Amniotic epithelial cell (primary cell): Measurements from ENCODE around the gene MICB.
"Not testable (repeated sequence)": the region's sequence is repeated elsewhere in the genome, so short reads cannot be mapped to it uniquely, and the experiment has no call there.

Experiments used
- DNase-seq: peaks from one replicate; pipeline ENCODE4 v3.0.0-alpha.2; 2010; ENCODE audit warnings: low read depth

MICB gene

DNA sequence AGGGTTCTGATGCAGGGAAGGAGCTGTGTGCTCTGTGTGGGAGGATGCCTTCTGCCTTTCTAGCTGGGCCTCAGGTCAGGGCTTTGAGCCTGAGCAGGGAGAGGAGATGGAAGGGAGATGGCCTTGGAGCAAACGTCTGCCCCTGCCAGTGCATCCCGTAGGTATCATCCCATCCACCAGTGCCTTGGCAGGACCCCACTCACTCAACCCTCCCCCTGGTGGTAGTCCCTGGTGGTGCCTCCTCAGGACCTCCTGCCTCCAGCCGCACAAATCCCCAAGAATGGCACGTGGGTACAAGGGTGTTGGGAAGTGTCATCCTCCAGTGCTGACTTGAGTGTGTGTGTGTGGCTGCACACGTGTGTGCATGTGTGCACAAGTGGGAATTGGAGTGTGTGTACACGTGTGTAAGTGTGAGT, 23.1 kb upstream of the MICB start:
- no peak for DNase-seq

DNA sequence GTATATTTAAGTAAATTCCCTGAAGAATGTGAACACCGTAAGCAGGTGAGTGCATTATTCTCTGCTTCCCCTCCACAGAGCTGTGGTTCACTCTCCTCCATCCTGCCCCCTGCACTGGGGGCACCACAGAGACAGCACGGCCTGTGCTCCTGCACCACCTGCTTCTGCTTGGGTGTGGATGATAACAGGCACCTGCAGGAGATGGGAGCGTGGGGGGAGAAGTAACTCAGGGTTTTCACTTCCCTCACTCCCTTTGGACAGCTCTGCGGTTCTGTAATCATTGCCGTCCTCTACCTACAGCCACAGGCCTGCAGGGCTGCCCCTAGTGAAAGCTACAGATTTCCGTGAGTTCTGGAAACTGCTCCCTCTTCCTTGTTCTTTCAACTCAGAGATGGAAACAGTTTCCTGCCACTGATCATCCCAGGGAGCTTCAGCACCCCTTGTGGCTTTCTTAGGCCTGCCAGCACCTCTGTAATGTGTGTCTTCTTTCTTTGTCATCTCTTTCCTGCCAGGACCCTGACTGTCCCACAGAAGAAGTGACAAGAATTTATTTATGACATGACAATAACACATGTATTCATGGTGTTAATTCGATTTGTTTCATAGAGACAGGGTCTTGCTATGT, 21.3 kb upstream of the MICB start:
- DNase-seq = no peak

DNA sequence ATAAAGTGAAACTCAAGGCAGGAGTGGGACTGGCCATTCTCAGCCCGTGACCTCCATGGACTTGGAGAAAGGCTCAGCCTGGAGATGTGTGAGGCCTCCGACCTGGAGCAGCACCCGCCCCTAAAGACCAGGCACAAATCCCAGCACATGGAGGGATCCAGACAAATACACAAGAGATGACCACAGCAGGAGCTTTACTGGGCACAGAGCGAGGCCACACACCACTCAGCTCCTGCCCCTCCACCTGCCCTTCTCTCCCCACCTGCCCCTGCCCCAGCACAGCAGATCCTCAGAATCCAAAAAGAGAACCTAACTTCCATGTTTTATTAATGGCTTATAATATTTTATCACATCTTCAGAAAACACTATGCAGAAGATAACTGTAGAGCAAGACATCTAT, 20.4 kb upstream of the MICB start:
- no peak for DNase-seq

DNA sequence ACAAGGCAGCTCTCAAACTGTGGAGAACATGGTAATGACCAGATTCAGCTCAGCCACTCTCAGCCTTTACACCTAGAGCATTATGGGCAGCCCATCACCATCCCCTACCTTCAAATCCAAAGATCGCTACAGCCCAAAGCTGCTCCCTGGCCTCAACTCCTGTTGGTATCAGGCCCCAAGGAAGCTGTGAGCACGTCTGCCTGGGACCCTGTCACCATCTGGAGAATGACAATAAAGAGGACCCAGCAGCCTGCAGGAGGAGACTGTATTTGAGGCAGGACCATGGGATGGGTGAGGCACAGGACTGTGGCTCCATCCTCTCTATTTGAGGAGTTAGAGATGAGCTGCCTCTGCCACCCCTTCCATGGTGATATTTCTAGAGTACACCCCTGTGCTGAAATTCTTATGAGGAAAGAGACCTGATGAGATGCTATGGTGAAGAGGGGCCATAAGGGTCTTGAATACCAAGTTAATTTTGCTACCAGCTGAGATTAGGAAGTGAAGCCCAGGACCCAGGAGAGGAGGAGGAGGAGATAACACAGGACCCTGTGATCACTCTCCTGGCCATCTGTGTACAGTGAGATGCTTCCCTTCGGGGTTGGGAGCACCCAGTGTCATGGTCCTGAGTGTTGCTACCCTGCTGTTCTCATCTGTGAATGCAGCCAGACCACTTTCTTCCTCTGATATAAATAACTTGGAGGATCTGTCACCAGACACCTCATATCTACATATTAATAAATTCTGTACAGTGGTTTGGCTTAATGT, 19.6 kb upstream of the MICB start:
- no peak for DNase-seq

DNA sequence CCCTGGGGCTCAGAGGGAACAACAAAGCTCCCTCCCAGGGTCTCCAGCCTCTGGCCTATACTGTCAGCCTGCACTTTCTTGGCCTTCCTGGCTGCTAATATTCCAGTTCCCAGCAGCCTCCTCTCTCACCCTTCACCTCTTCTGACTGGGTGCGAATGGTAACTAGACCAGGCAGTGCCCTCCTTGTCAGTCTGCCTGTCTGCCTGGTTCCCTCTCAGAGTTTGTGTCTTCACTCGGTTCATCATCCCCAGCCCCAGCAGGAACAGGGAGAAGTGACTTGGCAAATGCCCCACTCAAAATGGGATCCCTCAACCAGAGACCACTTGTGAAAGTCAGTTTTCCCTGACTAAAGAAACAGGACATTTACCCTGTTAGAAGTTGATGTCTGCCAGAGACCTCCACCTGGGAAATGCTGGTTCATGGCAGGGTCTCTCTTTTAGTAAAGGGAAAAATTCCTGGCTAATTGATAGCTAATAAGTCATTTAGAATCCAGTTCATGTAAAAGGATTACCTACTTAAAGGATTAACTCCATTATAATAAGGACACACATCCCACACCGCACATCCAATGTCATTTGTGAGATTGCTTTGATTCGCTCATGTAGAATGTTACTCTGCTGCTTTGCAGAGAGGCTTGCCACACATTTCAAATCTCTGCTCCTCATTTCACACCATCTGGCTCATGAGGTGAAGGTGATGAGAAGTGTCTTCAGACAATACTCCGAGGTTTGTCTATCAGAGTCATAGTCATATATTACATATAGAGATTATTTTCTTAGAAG, 18.6 kb upstream of the MICB start:
- no peak for DNase-seq

DNA sequence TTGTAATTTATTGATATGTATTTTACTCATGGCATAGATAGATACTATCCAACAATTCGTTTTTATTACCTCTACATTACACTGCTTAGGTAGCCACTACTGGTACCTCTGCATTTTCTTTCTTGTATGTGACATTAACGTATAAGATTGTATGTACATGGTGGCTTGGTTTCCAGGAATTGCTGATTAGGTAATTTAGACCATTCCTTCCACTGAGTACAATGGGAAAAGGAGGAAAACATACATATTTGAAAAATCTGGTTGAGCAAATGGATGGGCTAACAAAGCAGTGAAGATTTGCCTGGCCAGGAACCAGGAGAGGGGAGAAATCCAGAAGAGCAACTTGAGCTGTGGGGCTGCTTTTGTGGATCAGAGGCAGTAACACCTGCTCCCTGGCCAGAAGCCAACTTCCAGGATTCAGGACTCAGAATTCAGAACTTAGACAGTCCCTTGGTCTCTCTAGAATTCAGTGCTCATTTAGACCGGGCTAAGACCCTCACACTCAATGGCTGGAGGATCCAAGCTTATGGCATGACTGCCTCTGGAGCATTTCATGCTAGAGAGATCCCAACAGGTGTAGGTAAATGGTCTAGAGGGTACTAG, 17.9 kb upstream of the MICB start:
- no peak for DNase-seq

DNA sequence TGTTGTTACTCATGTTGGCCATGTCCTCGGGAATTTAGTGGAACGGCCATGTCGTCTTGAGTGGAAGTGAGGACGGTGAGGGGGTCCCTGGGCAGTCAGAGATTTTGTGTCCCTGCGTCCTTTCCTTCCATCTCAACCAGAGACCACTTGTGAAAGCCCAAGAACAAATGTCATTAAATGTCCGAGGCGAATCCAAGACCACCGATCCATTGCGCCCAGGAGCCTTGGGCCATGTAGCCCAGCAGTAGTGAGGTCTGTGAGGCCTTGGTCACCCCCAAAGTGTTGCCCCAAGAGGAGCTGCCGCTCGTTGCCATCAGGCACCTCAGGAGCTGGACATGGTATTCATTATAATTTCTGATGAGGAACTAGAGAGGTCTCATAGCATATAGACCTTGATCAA, 17.4 kb upstream of the MICB start:
- no peak for DNase-seq

DNA sequence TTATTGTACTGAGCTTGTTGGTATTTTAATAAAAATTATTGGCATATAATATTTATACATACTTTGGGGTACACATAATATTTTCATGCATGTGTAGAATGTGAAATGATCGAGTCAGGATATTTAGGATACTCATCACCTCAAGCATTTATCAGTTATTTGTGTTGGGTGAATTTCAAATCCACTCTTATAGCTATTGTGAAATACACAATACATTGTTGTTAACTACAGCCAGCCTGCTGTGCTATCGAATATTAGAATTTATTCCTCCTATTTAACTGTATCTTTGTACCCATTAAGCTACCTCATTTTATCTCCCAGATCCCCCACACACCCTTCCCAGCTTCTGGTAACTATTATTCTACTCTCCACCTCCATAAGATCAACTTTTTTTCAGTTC, 14.6 kb upstream of the MICB start:
- no peak for DNase-seq

DNA sequence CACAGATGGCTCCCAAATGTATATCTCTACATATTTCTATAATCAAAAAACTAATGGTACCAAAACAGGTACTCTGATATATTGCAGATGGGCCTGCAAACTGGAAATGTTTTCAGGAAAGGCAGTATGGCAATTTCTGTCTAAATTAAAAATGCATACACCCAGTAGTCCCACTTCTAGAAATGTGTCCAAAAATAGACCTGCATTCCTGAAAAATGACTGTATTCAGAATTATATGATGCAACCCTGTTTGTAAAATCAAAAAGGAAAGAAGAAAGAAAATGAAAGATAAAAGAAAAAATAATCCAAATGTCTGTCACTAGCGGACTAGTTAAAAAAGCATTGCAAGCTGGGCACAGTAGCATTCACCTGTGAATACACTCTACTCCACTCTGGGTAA, 12.9 kb upstream of the MICB start:
- DNase-seq = no peak

DNA sequence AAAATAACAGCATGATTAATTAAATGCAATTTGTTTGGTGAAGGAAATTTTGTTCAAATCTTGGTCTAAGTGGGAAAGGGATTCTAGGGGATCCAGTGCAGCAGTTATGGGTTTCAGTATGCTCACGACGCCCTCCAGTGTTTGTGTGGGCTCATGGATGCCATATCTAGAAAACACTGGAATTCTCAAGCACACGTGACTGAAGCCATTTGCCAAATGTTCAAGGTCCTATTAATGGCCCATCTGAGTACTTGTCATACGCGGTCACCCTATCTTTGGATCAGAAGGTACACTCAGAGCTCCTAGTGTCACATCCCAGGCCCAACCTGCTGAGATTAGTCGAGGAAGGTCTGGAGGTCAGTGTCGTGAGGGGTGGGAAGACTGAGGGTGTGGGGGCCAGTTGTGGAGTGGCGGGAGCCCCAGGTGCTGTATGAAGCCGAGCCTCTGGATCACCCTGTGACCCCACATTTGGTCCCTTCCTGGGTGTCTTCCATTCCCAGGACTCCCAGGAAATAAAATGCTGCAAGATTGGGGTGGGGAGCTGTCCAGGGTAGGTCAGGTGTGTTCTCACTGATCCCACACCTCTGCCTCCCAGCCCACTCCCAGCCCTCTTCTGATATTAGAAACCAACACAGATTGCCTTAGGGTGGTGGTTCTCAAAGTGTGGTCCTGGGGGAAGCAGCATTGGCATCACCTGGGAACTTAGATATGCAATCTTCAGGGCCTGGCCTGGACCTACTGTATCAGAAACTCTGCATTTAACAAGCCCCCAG, 11.7 kb upstream of the MICB start:
- DNase-seq = not testable (repeated sequence)

DNA sequence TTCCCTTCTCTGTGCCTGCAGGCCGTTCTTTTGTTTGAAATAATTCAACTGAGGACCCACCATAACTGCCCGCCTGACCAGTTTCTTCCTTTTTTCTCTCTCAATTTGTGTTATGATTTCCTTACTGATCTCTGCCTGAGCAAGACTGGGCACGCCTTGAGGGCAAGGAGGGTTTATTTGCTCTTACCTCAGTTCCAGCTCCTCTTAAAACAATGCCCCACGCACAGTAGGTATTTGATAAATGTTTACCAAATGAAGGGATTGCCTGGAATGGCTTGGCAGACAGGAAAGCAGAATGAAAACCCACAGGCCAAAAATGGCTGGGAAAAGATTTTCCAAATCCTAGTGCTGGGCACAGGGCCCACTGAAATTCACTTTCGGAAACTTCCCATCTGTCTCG, 10.3 kb upstream of the MICB start:
- DNase-seq = not testable (repeated sequence)

DNA sequence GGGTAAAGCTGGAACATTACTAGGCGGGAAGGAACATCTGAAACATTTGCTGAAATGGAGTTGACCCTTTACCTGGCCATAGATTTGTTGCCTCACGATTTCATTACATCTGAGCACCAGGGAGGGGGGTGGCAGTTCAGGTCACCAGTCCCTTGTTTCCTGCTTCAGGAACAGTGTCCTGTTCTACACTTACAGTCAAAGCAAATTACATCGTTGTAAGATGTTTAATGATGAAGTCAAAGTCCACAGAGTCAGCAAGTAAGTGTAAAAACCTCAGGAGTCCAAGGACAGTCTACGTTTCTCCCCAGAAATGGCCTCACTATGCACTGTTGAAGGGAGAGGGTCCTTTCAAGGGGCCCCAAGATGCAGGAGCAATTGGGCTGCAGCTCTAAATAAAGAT, 8.9 kb upstream of the MICB start:
- DNase-seq = no peak

DNA sequence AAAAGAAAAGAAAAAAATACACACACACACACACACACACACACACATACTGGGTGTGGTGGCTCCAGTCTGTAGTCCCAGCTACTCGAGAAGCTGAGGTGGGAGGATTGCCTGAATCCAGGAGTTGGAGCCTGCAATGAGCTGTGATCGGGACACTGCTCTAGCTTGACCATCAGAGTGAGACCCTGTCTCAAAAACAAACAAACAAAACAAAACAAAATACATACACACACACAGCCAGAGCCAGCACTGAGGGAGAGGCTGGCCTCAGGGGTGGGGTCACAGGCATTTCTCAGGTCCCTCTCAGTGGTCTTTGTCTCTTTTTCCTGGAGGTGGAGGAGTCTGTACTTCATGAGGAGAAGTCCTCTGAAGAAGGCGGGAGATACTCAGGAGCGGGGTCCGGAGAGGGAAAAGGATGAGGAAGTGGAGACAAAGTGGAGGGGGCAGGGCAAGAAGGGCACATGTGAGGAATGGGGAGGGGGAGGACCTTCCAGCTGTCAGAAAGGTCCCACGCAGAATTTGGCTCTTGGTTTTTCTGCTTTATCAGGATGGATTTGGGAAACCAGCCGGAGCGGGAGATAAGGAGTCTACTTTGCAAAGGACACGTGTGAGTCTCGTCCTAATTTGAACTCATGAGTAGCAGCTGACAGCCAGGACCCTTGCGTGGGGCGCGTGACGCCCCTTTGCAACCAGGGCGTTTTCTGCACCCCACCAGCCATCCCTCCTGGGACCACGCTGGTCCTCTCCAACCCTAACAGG, 7.7 kb upstream of the MICB start:
- no peak for DNase-seq

DNA sequence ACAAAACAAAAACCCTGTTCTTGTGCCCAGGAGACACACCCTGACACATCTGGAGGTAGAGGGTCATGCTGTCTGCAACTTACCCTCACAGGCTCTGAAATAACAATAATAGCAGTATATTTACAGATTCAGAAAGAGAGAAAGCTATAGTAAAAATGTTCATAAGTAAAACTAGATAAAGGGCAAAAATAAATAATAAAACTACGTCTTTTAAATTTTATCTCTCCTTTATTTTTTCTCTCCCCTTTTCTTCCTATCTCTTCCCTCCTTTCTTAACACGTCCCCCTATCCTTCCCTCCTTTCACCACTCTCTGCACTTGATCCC, 4.4 kb upstream of the MICB start:
- DNase-seq = not testable (repeated sequence)

DNA sequence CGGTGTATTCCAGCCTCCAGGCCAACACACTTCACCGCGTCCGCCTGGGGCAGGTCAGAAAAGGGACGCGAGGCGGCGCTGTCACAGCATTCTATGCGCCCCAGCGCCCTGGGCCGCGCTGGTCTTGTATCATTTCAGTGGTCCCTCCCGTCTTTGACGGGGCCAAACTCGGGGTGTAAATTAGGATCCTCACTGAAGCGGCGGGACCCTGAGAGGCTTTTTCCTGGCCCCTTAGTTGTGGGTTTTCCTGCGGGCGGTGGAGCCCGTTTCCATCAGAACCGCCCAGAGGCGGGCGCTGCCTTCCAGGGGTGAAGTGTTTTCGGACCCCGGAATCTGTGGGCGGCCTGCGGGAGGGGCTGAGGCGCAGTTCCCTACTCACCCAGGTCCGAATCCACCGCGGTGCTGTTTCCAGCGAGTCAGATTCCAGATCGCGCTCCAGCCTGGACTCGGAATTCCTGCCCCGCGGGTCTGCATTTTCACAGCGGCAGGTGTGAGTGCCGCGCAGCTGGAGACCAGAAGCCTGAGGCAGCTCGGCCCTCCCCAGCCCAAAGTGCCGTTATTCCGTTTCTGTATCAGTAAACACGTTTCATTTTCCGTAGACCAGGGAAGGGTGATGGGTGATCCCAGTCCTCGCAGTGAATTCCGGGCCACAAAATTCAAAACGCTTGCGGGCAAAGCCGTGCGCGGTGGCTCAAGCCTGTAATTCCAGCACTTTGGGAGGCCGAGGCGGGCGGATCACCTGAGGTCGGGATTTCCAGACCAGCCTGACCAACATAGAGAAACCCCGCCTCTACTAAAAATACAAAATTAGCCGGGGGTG, 3.9 kb upstream of the MICB start:
- DNase-seq = peak; percentile 62

DNA sequence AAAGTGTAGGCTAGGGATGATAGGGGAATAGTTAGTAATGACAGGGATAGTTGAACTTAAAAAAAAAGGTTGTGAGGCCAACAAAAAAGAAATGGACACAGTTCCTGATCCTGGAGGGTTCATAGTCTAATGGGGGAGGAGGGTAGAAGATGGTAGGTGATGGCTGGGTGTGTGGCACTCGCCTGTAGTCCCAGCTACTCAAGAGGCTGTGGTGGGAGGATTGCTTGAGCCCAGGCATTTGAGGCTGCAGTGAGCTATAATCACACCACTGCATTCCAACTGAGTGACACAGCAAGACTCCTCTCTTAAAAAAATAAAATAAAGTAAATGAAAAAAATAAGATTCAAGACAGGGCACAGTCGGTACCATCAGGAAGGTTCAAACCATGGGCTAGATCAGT, 2.4 kb upstream of the MICB start:
- peak; percentile 54 for DNase-seq

DNA sequence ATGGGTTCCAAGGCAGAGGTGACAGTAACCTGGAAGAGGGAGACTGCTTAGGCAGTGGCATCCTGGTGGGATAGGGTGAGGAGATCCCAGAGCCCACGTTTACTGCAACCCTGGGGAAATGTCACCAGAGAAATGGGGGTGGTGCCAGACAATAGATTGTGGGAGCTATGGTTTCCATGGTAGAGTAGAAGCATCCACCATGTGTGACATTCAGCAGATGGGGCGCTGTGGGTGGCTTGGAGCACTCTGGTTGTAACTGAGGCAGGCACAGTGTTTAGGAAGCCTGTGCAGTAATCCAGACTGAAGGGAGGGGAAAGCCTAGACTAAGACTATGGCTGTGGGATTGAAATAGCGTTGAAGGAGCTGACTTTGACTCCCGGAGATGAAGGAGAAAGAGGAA, 1.1 kb upstream of the MICB start:
- DNase-seq = not testable (repeated sequence)

DNA sequence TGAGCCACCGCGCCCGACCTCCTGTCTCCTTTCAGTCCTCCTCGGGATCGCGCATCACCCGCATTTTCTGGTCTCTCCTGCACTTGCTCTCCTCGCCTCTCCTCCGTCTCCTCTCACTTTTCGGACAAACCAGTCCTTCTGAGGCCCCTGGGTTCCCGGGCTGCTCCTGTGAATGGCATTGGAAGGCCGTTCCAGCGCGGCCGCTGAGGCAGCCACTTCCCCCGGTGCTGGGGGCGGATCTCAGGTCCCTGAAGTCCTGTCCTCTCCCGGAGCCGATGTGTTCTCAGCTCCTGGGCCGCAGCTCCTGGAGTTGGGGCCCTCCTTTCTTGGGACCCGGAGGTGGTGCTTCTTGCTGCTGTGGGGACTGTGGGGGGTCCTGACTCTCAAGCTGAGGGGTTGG, 803 bp downstream of the MICB start:
- no peak for DNase-seq

DNA sequence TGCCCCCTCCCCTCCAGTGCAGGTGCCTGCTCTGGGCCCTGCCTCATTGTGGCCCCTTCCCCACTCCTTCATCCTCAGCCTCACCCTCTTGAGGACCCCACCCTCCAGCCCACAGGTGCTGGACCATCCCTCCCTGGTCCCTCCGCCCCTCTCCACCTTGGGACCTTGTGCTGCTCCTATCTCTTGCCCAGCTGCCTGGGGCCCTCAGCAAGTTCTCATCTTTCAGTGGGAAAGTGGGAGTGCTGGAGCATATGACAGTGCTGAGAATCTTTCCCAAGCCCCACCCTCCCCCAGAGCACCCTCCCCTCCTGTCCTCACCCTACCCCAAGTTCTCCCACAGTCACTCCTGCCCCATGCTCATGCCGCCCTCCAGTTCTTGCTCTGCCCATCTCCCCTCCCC, 1.7 kb downstream of the MICB start:
- not testable (repeated sequence) for DNase-seq

DNA sequence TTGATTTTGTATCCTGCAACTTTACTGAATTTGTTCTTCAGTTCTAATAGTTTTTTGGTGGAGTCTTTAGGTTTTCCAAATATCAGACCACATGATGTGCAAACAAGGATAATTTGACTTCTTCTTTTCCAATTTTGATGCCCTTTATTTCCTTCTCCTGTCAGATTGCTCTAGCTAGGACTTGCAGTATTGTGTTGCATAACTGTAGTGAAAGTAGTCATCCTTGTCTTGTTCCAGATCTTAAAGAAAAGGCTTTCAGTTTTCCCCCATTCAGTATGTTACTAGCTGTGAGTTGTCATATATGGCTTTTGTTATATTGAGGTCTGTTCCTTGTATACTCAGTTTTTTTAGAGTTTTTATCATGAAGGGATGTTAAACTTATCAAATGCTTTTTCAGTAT, 4.6 kb downstream of the MICB start:
- peak; percentile 19 for DNase-seq
